ENCODE results near the gene CHRM2.

- TF ChIP-seq POLR2AphosphoS5 (IDR thresholded peaks at IDR 0.05; ENCODE audit: borderline replicate concordance, low read depth, low read length) (no peak), EZH2 (IDR thresholded peaks at IDR 0.05) (no peak), FOXP2 (optimal IDR thresholded peaks at IDR 0.05; ENCODE audit: control extremely low read depth, extremely low read length, insufficient read depth) (no peak)
Measured at GRCh38 chr7:136890399-136890798, 21.9 kb downstream of the CHRM2 start.
